ENCODE results near the gene KPTN. TPM values are rescaled to one million over a fixed set of nuclear protein-coding genes. Genes with fewer than 3 reads are reported as not detected.

Gene KPTN
- total and polyA plus RNA-seq, 2 of the 13 experiments (the other 11 are each of a cell fraction or from before 2014, with no cell fraction given) = 9.1 to 13.3 TPM

DNA sequence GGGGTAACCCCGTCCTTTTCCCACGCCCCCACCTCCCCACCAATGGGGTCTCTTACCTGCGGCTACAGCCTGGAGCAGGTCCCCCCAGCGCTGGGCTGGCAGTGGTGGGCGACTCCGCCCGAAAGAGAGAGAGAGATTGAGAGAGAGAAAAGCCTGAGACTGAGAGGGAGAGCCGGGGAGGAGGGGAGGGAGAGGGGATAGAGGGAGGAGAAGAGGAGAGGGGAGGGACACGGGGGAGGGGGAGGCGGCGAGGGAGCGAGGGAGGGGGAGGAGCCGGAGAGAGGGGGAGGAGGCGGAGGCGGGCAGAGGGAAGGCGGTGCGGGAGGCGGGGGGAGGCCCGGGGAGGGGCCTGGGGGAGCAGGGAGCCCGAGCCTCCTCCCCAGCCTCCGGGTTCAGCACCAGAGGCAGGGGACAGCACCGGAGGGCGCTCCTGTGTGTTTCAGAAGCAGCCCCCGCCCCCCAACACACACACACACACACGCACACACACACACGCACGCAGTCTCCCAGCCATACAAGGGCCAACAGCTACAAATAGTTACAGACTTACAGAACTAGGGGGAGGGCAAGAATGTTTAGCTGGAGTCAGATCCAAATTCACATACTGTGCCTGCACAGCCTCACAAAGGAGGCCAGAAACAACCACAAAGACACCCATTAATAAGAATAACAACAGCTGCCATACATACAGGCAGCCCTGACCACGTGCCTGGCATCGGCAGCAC is 12.1 kb downstream of the KPTN start, which contains the start of gene SLC8A2 (continued):
- TF ChIP-seq, protein P1, sequence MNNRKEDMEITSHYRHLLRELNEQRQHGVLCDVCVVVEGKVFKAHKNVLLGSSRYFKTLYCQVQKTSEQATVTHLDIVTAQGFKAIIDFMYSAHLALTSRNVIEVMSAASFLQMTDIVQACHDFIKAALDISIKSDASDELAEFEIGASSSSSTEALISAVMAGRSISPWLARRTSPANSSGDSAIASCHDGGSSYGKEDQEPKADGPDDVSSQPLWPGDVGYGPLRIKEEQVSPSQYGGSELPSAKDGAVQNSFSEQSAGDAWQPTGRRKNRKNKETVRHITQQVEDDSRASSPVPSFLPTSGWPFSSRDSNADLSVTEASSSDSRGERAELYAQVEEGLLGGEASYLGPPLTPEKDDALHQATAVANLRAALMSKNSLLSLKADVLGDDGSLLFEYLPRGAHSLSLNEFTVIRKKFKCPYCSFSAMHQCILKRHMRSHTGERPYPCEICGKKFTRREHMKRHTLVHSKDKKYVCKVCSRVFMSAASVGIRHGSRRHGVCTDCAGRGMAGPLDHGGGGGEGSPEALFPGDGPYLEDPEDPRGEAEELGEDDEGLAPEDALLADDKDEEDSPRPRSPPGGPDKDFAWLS (CRISPR knock-in tag; IDR thresholded peaks at IDR 0.05; ENCODE audit: borderline replicate concordance) = no peak
- TF ChIP-seq, protein P2, sequence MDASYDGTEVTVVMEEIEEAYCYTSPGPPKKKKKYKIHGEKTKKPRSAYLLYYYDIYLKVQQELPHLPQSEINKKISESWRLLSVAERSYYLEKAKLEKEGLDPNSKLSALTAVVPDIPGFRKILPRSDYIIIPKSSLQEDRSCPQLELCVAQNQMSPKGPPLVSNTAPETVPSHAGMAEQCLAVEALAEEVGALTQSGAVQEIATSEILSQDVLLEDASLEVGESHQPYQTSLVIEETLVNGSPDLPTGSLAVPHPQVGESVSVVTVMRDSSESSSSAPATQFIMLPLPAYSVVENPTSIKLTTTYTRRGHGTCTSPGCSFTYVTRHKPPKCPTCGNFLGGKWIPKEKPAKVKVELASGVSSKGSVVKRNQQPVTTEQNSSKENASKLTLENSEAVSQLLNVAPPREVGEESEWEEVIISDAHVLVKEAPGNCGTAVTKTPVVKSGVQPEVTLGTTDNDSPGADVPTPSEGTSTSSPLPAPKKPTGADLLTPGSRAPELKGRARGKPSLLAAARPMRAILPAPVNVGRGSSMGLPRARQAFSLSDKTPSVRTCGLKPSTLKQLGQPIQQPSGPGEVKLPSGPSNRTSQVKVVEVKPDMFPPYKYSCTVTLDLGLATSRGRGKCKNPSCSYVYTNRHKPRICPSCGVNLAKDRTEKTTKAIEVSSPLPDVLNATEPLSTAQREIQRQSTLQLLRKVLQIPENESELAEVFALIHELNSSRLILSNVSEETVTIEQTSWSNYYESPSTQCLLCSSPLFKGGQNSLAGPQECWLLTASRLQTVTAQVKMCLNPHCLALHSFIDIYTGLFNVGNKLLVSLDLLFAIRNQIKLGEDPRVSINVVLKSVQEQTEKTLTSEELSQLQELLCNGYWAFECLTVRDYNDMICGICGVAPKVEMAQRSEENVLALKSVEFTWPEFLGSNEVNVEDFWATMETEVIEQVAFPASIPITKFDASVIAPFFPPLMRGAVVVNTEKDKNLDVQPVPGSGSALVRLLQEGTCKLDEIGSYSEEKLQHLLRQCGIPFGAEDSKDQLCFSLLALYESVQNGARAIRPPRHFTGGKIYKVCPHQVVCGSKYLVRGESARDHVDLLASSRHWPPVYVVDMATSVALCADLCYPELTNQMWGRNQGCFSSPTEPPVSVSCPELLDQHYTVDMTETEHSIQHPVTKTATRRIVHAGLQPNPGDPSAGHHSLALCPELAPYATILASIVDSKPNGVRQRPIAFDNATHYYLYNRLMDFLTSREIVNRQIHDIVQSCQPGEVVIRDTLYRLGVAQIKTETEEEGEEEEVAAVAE (CRISPR knock-in tag; IDR thresholded peaks at IDR 0.05; ENCODE audit: borderline replicate concordance) = no peak
- TF ChIP-seq POLR2G (IDR thresholded peaks at IDR 0.05; ENCODE audit: low read depth, low read length) (no peak), ZNF713 (CRISPR knock-in tag; IDR thresholded peaks at IDR 0.05) (no peak), SMAD1 (CRISPR knock-in tag; IDR thresholded peaks at IDR 0.05; ENCODE audit: borderline replicate concordance, low read depth) (no peak), IKZF4 (CRISPR knock-in tag; IDR thresholded peaks at IDR 0.05; ENCODE audit: borderline replicate concordance, low read depth, not compliant biosample characterization) (peak; percentile 38), ZNF138 (CRISPR knock-in tag; IDR thresholded peaks at IDR 0.05; ENCODE audit: low read depth) (no peak), MLLT10 (CRISPR knock-in tag; IDR thresholded peaks at IDR 0.05) (no peak), FOXA3 (CRISPR knock-in tag; IDR thresholded peaks at IDR 0.05) (no peak), MZF1 (CRISPR knock-in tag; IDR thresholded peaks at IDR 0.05; ENCODE audit: borderline replicate concordance) (no peak), ZMYM4 (CRISPR knock-in tag; IDR thresholded peaks at IDR 0.05) (no peak), KLF9 (CRISPR knock-in tag; IDR thresholded peaks at IDR 0.05; ENCODE audit: low read depth) (no peak), ZKSCAN1 (IDR thresholded peaks at IDR 0.05; ENCODE audit: low read length) (no peak), ZNF564 (CRISPR knock-in tag; IDR thresholded peaks at IDR 0.05) (no peak), FOXP1 (IDR thresholded peaks at IDR 0.05) (no peak), FOXP1 (CRISPR knock-in tag; IDR thresholded peaks at IDR 0.05) (no peak), SIX1 (CRISPR knock-in tag; IDR thresholded peaks at IDR 0.05; ENCODE audit: borderline replicate concordance) (no peak)
- TF ChIP-seq, protein P3, sequence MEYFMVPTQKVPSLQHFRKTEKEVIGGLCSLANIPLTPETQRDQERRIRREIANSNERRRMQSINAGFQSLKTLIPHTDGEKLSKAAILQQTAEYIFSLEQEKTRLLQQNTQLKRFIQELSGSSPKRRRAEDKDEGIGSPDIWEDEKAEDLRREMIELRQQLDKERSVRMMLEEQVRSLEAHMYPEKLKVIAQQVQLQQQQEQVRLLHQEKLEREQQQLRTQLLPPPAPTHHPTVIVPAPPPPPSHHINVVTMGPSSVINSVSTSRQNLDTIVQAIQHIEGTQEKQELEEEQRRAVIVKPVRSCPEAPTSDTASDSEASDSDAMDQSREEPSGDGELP (IDR thresholded peaks at IDR 0.05; ENCODE audit: borderline replicate concordance, low read depth) = no peak
- TF ChIP-seq, protein P4, sequence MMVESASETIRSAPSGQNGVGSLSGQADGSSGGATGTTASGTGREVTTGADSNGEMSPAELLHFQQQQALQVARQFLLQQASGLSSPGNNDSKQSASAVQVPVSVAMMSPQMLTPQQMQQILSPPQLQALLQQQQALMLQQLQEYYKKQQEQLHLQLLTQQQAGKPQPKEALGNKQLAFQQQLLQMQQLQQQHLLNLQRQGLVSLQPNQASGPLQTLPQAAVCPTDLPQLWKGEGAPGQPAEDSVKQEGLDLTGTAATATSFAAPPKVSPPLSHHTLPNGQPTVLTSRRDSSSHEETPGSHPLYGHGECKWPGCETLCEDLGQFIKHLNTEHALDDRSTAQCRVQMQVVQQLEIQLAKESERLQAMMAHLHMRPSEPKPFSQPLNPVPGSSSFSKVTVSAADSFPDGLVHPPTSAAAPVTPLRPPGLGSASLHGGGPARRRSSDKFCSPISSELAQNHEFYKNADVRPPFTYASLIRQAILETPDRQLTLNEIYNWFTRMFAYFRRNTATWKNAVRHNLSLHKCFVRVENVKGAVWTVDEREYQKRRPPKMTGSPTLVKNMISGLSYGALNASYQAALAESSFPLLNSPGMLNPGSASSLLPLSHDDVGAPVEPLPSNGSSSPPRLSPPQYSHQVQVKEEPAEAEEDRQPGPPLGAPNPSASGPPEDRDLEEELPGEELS (CRISPR knock-in tag; IDR thresholded peaks at IDR 0.05) = 0 out of 2 replicates have a peak, but pooled peaks have one; percentile 12
- TF ChIP-seq, protein P5, sequence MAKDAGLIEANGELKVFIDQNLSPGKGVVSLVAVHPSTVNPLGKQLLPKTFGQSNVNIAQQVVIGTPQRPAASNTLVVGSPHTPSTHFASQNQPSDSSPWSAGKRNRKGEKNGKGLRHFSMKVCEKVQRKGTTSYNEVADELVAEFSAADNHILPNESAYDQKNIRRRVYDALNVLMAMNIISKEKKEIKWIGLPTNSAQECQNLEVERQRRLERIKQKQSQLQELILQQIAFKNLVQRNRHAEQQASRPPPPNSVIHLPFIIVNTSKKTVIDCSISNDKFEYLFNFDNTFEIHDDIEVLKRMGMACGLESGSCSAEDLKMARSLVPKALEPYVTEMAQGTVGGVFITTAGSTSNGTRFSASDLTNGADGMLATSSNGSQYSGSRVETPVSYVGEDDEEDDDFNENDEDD (CRISPR knock-in tag; IDR thresholded peaks at IDR 0.05; ENCODE audit: borderline replicate concordance) = no peak
